Activated CD4-positive, alpha-beta memory T cell treated with anti-CD3 and anti-CD28 coated beads for 36 hours (primary cell): ENCODE results near the gene CDKN1A. TPM values are rescaled to one million over a fixed set of nuclear protein-coding genes. Genes with fewer than 3 reads are reported as not detected.
"Not testable (repeated sequence)": the region's sequence is repeated elsewhere in the genome, so short reads cannot be mapped to it uniquely, and the experiment has no call there.

ENCODE experiments used
- CTCF ChIA-PET: fragments of 350-600 bp; sonication (Branson Sonifier 250); formaldehyde crosslinking; loops from one replicate; lab custom pipeline; 2021; ENCODE audit warnings: antibody characterized with exemption, inconsistent platforms; lab: Charles Lee
- POLR2A ChIA-PET: fragments of 350-600 bp; sonication (Branson Sonifier 250); formaldehyde crosslinking; loops from one replicate; lab custom pipeline; 2021; ENCODE audit warnings: antibody characterized with exemption; lab: Charles Lee
- DNase-seq: peaks from one replicate; pipeline ENCODE4 v3.0.0-alpha.2; 2020
- H3K27ac Mint-ChIP-seq: one replicate; pipeline ENCODE4 v1.8.0; 2021; ENCODE audit warnings: mixed read lengths
- H3K27me3 Mint-ChIP-seq: one replicate; pipeline ENCODE4 v1.8.0; 2021; ENCODE audit warnings: mixed read lengths
- H3K36me3 Mint-ChIP-seq: one replicate; pipeline ENCODE4 v1.8.0; 2021; ENCODE audit warnings: mixed read lengths
- H3K4me1 Mint-ChIP-seq: one replicate; pipeline ENCODE4 v1.8.0; 2021; ENCODE audit warnings: low read depth, mixed read lengths
- H3K4me3 Mint-ChIP-seq: one replicate; pipeline ENCODE4 v1.8.0; 2021; ENCODE audit warnings: mild to moderate bottlenecking, mixed read lengths
- H3K9me3 Mint-ChIP-seq: one replicate; pipeline ENCODE4 v1.8.0; 2021; ENCODE audit warnings: mixed read lengths
- intact Hi-C: fragments of 100-400 bp; cut with micrococcal nuclease; formaldehyde crosslinking; loops from one replicate; pipeline ENCODE4 v1.15.1; 2023
- total RNA-seq, 2 experiments: library from RNA; stranded (reverse); gene quantifications; one replicate each; pipeline ENCODE4 v1.2.3, GENCODE V29; 2021

CDKN1A gene
- total RNA-seq, 2 experiments from 2014 or later, result 64.2 to 66.7 TPM

DNA sequence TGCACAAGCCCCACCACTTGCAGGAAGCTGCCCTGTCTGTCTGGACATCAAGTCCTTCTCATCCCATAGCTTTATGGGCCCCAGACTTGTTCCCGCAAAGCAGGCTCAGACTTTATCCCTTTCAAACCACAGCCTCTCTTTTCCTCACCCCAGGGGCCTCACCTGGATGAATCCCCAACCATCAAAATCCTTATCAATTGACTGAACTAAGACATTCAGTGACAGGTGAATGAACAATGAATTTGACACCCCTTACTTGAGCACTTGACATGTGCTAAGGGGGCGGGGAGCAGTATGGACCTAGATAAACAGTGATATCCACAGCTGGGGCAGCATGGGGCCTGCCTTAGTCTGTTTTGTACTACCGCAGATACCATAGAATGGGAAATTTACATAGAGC lies 24.1 kb downstream of the CDKN1A start:
- no peaks in the 10 kb centered on the region for H3K36me3 Mint-ChIP-seq
- POLR2A ChIA-PET, result no interaction called here
- no peak overlapping the region for H3K27ac Mint-ChIP-seq
- no peaks in the 10 kb centered on the region for H3K27me3 Mint-ChIP-seq
- H3K9me3 Mint-ChIP-seq, result no peaks in the 10 kb centered on the region
- no peaks in the 10 kb centered on the region for H3K4me1 Mint-ChIP-seq
- intact Hi-C loops, result no loop called here
- CTCF ChIA-PET, result interaction anchor here (0.9 kb wide), 1 partner anchor 80 kb away, joined by 4 read pairs; no protein-coding TSS in a partner anchor
- no peak overlapping the region for H3K4me3 Mint-ChIP-seq
- DNase-seq, result no peak

DNA sequence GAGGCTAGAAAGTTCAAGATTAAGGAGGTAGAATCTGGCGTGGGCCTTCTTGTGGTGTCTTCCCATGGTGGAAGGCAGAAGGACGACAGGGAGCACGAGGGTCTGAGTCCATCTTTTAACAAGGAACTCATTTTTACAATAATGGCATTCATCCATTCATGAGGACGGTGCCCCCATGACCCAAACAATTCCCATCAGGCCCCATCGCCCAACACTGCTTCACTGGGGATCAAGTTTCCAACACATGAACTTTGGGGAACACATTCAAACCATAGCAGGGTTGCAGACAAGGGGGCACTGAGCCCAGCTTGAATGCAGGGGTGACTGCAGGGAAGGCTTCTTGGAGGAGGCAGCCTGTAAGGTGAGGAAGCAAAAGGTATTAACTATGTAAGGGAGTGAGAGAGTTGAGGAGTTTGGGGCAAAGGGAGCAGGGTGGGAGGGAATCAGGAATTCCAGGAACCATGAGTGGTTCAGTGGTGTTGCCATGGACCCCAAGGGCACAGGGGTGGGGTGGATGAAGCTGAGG lies 24.6 kb downstream of the CDKN1A start:
- CTCF ChIA-PET, result no interaction called here
- POLR2A ChIA-PET, result no interaction called here
- no peak for DNase-seq
- Mint-ChIP-seq H3K4me1 (no peaks in the 10 kb centered on the region), H3K36me3 (no peaks in the 10 kb centered on the region), H3K4me3 (no peak overlapping the region), H3K9me3 (no peaks in the 10 kb centered on the region), H3K27me3 (no peaks in the 10 kb centered on the region), H3K27ac (no peak overlapping the region)
- intact Hi-C loops, result no loop called here

DNA sequence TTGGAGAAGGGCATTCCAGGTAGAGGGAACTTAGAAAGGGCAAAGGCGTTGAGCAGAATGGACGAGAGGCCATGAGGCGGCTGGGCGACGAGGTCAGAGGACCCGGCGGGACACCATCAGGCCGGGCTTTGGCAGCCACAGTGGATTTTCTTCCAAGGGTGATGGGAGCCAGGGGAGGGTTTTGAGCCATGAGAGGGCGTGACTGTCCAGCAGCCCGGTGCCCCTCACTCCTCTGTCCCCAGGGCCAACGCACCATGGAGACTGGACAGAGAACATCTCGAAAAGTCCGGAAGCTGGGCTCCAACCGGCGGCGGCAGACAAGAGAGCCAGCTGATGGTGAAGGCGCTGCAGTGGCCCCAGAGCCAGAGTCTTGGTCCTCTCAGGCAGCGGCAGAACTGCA lies 25.5 kb downstream of the CDKN1A start:
- Mint-ChIP-seq H3K27me3 (no peaks in the 10 kb centered on the region), H3K36me3 (no peaks in the 10 kb centered on the region), H3K9me3 (no peaks in the 10 kb centered on the region), H3K4me1 (no peaks in the 10 kb centered on the region), H3K4me3 (no peak overlapping the region), H3K27ac (no peak overlapping the region)
- POLR2A ChIA-PET, result no interaction called here
- no peak for DNase-seq
- CTCF ChIA-PET, result interaction anchor here (2.3 kb wide), 1 partner anchor 55 kb away, joined by 7 read pairs; no protein-coding TSS in a partner anchor
- intact Hi-C loops, result no loop called here

DNA sequence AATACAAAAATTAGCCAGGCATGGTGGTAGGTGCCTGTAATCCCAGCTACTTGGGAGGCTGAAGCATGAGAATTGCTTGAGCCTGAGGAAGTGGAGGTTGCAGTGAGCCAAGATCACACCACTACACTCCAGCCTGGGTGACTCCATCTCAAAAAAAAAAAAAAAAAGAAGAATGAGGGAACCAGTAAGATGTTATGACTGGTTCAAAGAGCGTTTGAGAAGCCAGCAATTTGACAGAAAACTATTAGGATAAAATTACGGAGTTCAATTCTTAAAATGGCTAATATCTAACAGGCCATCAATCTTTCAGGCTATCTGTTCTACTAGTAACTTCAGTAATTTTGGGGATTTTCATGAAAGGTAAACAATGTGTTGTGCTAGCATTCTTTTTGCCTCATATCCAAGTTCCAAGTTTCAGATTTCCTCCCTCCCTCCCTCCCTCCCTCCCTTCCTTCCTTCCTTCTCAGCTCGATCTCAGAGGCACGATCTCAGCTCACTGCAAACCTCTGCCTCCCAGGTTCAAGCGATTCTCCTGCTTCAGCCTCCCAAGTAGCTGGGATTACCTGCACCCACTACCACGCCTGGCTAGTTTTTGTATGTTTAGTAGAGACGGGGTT lies 26.6 kb downstream of the CDKN1A start:
- DNase-seq, H3K36me3 Mint-ChIP-seq, H3K9me3 Mint-ChIP-seq, intact Hi-C loops, H3K4me3 Mint-ChIP-seq, POLR2A ChIA-PET, H3K27me3 Mint-ChIP-seq, H3K4me1 Mint-ChIP-seq, H3K27ac Mint-ChIP-seq: not testable (repeated sequence)
- CTCF ChIA-PET, result interaction anchor here (0.7 to 2.3 kb wide), 2 partner anchors 24 to 54 kb away, joined by 3 to 7 read pairs; no protein-coding TSS in a partner anchor

DNA sequence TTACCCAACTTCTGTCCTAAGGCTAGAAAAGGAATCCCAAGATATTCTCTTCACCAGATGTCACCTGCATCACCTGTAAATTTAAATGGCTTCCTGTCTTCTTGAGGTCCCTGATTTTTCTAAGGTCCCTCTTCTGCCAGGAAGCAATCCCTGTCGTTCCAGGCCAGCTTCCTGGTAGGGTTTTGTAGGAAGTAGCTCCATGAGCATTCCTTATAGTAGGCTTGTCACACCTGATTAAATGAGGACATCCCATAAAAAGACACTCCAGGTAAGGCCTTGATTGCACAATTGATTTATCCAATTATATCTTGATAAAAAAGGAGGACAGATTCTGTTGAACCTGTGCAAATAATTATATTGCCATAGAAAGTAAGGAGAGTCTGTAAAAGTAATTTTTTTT lies 27.8 kb downstream of the CDKN1A start:
- intact Hi-C loops, result no loop called here
- no peak overlapping the region for H3K27ac Mint-ChIP-seq
- H3K4me1 Mint-ChIP-seq, result no peaks in the 10 kb centered on the region
- H3K4me3 Mint-ChIP-seq, result no peak overlapping the region
- no peaks in the 10 kb centered on the region for H3K9me3 Mint-ChIP-seq
- ChIA-PET POLR2A (no interaction called here), CTCF (interaction anchor here (0.6 to 2.3 kb wide), 2 partner anchors 53 to 500 kb away, joined by 3 to 7 read pairs; no protein-coding TSS in a partner anchor)
- H3K27me3 Mint-ChIP-seq, result no peaks in the 10 kb centered on the region
- no peaks in the 10 kb centered on the region for H3K36me3 Mint-ChIP-seq
- DNase-seq, result no peak

DNA sequence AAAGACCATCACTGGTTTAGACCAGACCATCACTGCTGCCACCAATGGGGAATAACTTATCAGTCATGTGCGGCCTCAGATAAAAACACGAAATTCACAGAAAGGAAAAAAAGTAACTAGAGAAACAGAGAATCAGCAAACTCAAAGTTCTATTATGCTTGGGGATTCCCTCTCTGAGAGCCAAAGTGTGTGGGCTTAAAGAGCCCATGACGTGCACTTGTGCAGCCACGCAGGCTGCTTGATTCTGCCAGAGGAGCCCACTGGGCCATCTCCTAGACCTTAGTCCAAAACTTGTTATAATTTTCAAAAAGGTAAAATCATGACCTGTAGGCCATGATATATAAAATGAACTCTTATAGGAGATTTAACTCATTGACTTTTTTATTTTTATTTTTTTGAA lies 34.3 kb downstream of the CDKN1A start:
- peaks cover 4% of the 10 kb centered on the region for H3K4me1 Mint-ChIP-seq
- H3K9me3 Mint-ChIP-seq, result no peaks in the 10 kb centered on the region
- ChIA-PET POLR2A (interaction anchor here (0.7 kb wide), 1 partner anchor 29 kb away, joined by 3 read pairs; no protein-coding TSS in a partner anchor), CTCF (interaction anchor here (1.6 kb wide), 1 partner anchor 410 kb away, joined by 3 read pairs; no protein-coding TSS in a partner anchor)
- no peaks in the 10 kb centered on the region for H3K36me3 Mint-ChIP-seq
- H3K4me3 Mint-ChIP-seq, result no peak overlapping the region
- H3K27me3 Mint-ChIP-seq, result no peaks in the 10 kb centered on the region
- H3K27ac Mint-ChIP-seq, result no peak overlapping the region
- intact Hi-C loops, result no loop called here
- DNase-seq, result no peak

DNA sequence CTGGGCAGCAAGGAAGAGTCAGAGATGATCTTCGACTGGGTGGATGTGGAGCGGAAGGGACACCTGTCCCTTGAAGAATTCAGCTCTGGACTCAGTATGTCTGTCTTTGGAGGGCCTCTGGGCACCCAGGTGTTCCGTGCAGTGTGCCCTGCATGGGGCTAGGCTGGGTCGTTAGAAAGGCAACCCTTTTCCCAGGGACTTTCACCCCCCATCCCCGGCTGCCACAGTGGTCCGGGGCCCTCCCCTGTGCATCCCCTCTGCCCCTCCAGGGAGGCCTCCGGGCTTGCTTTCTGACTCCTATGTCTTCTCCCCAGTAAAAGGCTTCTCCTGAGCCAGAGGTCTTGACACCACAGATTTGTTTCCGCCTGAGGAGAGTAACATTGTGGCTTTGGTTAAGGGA lies 35.3 kb downstream of the CDKN1A start:
- intact Hi-C loops, result no loop called here
- Mint-ChIP-seq H3K4me3 (no peak overlapping the region), H3K9me3 (no peaks in the 10 kb centered on the region), H3K27me3 (no peaks in the 10 kb centered on the region), H3K27ac (no peak overlapping the region), H3K4me1 (peaks cover 4% of the 10 kb centered on the region), H3K36me3 (no peaks in the 10 kb centered on the region)
- no peak for DNase-seq
- ChIA-PET CTCF (no interaction called here), POLR2A (no interaction called here)

DNA sequence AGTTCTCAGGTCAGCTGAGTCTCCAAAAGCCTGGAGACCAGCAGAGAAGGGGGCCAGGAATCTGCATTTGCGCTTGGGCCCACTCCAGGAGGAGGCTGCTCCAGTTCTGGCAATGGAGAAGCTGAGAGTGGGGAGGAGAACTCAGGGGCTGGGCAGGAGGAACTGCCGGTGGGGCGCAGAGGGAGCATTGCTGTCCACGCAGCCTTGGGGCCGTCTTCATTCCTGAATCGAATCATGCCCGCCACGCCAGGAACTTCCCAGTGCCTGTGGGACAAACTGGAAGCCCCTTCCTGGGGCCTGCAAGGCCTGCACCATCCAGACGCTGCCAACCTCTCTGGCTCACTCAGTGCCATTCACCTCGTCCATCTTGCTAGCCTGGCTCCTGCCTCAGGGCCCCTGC lies 36.0 kb downstream of the CDKN1A start:
- intact Hi-C loops, result no loop called here
- H3K4me1 Mint-ChIP-seq, result peaks cover 4% of the 10 kb centered on the region
- POLR2A ChIA-PET, result no interaction called here
- DNase-seq, result no peak
- CTCF ChIA-PET, result no interaction called here
- no peaks in the 10 kb centered on the region for H3K9me3 Mint-ChIP-seq
- no peak overlapping the region for H3K27ac Mint-ChIP-seq
- no peak overlapping the region for H3K4me3 Mint-ChIP-seq
- no peaks in the 10 kb centered on the region for H3K27me3 Mint-ChIP-seq
- H3K36me3 Mint-ChIP-seq, result no peaks in the 10 kb centered on the region

DNA sequence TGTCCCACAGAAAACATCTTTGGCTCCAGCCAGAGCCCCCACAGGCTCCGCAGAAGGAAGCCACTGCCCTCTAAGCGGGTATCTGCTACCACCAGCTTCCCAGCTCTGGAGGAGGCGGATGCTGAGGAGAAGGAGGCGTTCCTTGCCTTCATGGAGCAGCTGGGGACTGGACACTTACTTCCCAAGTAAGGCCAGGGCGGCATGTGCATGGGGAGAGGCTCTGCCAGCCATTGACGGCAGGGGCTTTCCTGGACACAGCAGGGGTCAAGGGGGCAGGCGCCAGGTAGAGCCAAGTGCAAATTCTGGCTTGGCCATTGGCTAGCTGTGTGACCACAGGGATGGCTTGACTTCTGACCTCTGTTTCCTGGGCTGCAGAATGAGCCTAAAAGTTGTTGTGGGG lies 37.0 kb downstream of the CDKN1A start:
- intact Hi-C loops, result no loop called here
- POLR2A ChIA-PET, result no interaction called here
- no peaks in the 10 kb centered on the region for H3K36me3 Mint-ChIP-seq
- no peak overlapping the region for H3K27ac Mint-ChIP-seq
- no peaks in the 10 kb centered on the region for H3K27me3 Mint-ChIP-seq
- no peak overlapping the region for H3K4me3 Mint-ChIP-seq
- DNase-seq, result no peak
- no peaks in the 10 kb centered on the region for H3K9me3 Mint-ChIP-seq
- CTCF ChIA-PET, result interaction anchor here (0.5 to 1.6 kb wide), 3 partner anchors 35 to 101 kb away, joined by 3 to 6 read pairs (median 4); no protein-coding TSS in a partner anchor
- peaks cover 4% of the 10 kb centered on the region for H3K4me1 Mint-ChIP-seq

DNA sequence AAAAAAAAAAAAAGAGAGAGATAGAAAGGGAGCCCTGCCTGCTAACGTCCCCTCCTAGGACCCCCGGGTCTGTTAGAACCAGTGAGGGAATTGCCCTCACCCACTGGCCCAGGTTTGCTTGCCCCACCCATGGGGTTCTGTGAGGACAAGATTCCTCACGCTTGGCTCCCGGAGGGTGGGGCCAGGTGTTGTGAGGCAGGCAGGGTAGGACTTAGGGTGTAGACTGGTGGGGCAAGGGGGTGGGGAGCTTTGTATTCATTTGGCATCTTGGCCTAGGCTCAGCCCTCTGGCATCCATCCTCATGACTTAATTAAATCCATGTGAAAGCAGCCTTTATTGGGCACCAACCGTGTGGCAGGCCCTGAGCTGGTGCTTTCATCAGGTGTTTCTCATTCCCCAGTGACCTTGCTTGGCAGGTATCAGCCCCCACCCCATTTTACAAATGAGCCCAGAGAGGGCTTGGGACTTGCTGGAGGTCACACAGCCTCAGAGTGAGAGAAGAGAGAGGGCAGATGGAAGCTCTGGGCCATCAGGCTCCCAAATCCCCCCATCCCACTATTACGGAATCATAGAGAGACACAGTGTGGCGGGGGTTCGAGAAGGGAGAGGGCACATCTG lies 38.1 kb downstream of the CDKN1A start:
- DNase-seq, result no peak
- Mint-ChIP-seq H3K27ac (no peak overlapping the region), H3K9me3 (no peaks in the 10 kb centered on the region), H3K4me1 (peaks cover 4% of the 10 kb centered on the region), H3K27me3 (no peaks in the 10 kb centered on the region), H3K36me3 (no peaks in the 10 kb centered on the region), H3K4me3 (no peak overlapping the region)
- intact Hi-C loops, result no loop called here
- ChIA-PET POLR2A (no interaction called here), CTCF (interaction anchor here (1.6 kb wide), 1 partner anchor 49 kb away, joined by 6 read pairs; no protein-coding TSS in a partner anchor)

DNA sequence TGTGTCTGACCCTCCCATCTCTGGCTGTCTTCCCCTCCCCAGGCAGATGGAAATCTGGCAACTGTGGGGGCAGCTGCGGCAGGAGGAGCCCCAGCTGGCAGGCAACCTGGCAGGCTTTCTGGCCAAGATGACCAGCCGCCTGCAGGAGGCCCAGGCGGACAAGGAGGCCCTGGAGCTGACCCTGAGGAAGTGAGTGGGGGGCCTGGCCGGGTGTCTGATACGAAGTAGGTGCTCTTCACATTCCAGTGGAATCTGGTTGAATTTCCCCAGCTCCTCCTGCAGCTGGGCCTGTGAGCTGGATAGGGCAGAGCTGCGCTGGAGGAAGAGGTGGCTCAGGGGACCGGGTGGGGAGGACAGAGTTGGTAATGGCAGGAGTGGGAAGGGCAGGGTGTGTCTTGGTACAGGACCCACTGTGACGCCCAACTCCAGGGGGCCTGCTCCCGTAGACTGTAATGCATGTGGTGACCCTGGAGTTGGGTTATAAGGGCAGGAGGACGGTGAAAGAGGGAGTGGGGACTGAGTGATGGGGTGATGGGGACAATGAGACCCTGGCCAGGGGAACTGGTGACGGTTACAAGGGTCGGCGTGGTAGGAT lies 38.8 kb downstream of the CDKN1A start:
- peaks cover 4% of the 10 kb centered on the region for H3K4me1 Mint-ChIP-seq
- ChIA-PET CTCF (interaction anchor here (1.6 kb wide), 1 partner anchor 49 kb away, joined by 6 read pairs; no protein-coding TSS in a partner anchor), POLR2A (no interaction called here)
- DNase-seq, result no peak
- no peak overlapping the region for H3K4me3 Mint-ChIP-seq
- no peaks in the 10 kb centered on the region for H3K9me3 Mint-ChIP-seq
- intact Hi-C loops, result no loop called here
- no peaks in the 10 kb centered on the region for H3K27me3 Mint-ChIP-seq
- H3K36me3 Mint-ChIP-seq, result no peaks in the 10 kb centered on the region
- no peak overlapping the region for H3K27ac Mint-ChIP-seq

DNA sequence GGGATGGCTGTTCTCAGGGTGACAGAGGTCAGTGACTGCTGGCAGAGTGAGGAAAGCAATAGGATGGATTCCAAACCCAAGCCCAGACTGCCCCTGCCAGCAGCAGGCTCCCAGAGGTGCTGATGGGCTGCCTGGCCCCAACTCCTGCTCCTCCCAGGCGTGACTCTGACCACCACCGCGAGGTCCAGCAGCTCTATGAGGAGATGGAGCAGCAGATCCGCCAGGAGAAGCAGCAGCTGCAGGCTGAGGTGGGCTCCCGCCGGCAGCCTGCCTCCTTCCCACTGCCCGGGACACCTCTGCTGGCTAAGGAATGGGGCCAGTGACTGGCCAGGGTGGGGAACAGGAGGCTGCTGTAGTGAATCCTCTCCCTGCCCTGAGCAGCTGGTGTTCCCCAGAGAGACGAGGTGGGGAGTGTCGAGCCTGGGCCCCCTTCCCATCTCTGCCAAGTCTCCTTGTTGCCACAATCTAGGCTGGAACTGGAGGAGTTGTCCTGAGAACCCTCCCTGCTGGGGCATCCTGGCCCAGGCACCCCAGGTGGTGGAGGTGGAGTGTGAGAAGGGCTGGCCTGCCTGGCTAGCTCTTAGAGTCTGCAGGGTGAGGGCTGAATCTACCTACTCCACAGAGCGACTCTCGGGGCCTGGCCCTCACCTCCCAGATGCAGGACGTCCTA lies 39.5 kb downstream of the CDKN1A start:
- no peak overlapping the region for H3K27ac Mint-ChIP-seq
- POLR2A ChIA-PET, result interaction anchor here (0.7 kb wide), 1 partner anchor 356 kb away, joined by 4 read pairs; no protein-coding TSS in a partner anchor
- H3K36me3 Mint-ChIP-seq, result no peaks in the 10 kb centered on the region
- H3K4me3 Mint-ChIP-seq, result no peak overlapping the region
- H3K9me3 Mint-ChIP-seq, result no peaks in the 10 kb centered on the region
- CTCF ChIA-PET, result no interaction called here
- intact Hi-C loops, result no loop called here
- DNase-seq, result no peak
- no peaks in the 10 kb centered on the region for H3K4me1 Mint-ChIP-seq
- H3K27me3 Mint-ChIP-seq, result no peaks in the 10 kb centered on the region
